Panc1 (cell line): ENCODE results near the gene NSD2.
"Not testable (repeated sequence)": the region's sequence is repeated elsewhere in the genome, so short reads cannot be mapped to it uniquely, and the experiment has no call there.

Experiments
- POLR2AphosphoS5 ChIP-seq: IDR thresholded peaks from 2 replicates; pipeline ENCODE4 v1.6.1; 2012; ENCODE audit warnings: mild to moderate bottlenecking, low read depth, low read length, moderate library complexity
- TF ChIP-seq, protein P1 (sequence below): fragments of 450-650 bp; IDR thresholded peaks from 2 replicates; pipeline ENCODE4 v1.5.1; 2017; ENCODE audit warnings: mild to moderate bottlenecking
- TF ChIP-seq, protein P2 (sequence below), 2 experiments: IDR thresholded peaks; 2 replicates each; pipeline ENCODE4 v1.6.1; 2011 to 2012; ENCODE audit warnings: low read depth in 2 of 2, control low read depth in 1 of 2, low read length in 1 of 2, mild to moderate bottlenecking in 1 of 2, moderate library complexity in 1 of 2; ENCODE audit not compliant: insufficient read depth in 1 of 2

DNA sequence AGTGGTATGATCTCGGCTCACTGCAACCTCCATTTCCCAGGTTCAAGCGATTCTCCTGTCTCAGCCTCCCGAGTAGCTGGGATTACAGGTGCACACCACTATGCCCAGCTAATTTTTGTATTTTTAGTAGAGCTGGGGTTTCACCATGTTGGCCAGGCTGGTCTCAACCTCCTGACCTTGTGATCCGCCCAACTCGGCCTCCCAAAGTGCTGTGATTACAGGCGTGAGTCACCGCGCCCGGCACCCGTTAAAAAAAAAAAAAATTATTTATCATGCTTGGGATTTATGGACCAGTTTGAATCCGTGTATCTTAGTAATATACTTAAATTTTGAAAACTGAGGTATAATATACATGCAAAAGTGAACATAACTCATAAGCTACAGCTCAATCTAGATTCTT is 38.5 kb downstream of the NSD2 start:
- TF ChIP-seq, protein P1, sequence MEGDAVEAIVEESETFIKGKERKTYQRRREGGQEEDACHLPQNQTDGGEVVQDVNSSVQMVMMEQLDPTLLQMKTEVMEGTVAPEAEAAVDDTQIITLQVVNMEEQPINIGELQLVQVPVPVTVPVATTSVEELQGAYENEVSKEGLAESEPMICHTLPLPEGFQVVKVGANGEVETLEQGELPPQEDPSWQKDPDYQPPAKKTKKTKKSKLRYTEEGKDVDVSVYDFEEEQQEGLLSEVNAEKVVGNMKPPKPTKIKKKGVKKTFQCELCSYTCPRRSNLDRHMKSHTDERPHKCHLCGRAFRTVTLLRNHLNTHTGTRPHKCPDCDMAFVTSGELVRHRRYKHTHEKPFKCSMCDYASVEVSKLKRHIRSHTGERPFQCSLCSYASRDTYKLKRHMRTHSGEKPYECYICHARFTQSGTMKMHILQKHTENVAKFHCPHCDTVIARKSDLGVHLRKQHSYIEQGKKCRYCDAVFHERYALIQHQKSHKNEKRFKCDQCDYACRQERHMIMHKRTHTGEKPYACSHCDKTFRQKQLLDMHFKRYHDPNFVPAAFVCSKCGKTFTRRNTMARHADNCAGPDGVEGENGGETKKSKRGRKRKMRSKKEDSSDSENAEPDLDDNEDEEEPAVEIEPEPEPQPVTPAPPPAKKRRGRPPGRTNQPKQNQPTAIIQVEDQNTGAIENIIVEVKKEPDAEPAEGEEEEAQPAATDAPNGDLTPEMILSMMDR, result not testable (repeated sequence)
- TF ChIP-seq POLR2AphosphoS5, result not testable (repeated sequence)
- TF ChIP-seq, protein P2, sequence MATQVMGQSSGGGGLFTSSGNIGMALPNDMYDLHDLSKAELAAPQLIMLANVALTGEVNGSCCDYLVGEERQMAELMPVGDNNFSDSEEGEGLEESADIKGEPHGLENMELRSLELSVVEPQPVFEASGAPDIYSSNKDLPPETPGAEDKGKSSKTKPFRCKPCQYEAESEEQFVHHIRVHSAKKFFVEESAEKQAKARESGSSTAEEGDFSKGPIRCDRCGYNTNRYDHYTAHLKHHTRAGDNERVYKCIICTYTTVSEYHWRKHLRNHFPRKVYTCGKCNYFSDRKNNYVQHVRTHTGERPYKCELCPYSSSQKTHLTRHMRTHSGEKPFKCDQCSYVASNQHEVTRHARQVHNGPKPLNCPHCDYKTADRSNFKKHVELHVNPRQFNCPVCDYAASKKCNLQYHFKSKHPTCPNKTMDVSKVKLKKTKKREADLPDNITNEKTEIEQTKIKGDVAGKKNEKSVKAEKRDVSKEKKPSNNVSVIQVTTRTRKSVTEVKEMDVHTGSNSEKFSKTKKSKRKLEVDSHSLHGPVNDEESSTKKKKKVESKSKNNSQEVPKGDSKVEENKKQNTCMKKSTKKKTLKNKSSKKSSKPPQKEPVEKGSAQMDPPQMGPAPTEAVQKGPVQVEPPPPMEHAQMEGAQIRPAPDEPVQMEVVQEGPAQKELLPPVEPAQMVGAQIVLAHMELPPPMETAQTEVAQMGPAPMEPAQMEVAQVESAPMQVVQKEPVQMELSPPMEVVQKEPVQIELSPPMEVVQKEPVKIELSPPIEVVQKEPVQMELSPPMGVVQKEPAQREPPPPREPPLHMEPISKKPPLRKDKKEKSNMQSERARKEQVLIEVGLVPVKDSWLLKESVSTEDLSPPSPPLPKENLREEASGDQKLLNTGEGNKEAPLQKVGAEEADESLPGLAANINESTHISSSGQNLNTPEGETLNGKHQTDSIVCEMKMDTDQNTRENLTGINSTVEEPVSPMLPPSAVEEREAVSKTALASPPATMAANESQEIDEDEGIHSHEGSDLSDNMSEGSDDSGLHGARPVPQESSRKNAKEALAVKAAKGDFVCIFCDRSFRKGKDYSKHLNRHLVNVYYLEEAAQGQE (IDR thresholded peaks at IDR 0.05; ENCODE audit: insufficient read depth in 1 of 2, low read depth in 2 of 2, low read length in 1 of 2), result not testable (repeated sequence)
